ENCODE measurements around the gene XAF1. TPM values are rescaled to one million over a fixed set of nuclear protein-coding genes. Genes with fewer than 3 reads are reported as not detected.

XAF1 gene
- total and polyA plus RNA-seq, 12 donors, result 12.4 to 94.8 (median 28.1) TPM

DNA sequence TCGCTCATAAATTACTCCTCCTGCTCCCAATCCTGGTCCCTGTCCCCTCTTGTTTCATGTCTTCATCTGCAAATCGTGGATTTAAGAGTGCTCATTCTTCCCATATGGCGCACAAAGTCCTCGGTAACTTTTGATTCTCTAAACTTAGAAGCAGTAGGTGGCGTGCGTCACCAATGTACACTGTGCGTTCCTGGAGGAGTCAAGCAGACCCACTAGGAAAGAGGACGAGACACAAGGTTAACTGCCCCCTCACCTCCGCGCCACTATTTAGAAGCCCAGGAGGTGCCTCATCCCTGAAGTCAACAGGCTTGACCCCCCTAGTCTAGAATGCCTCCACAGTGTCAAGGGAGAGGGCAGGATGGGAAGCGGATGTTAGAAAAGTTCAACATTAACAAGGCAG, 45.5 kb upstream of the XAF1 start:
- H3K4me3 ChIP-seq, result no peak overlapping the region
- 82 to 83% methylated on average over 11 of the region's 11 CpGs for WGBS, 2 donors
- H3K27ac ChIP-seq, result no peak overlapping the region
- H3K27me3 ChIP-seq, result peaks cover 0 to 81% (median 67%) of the 10 kb centered on the region in 7 donors
- TF ChIP-seq CTCF (IDR thresholded peaks at IDR 0.05), result no peak
- ATAC-seq, result no peak
- no peaks in the 10 kb centered on the region for H3K36me3 ChIP-seq
- peaks cover 0 to 21% (median 14%) of the 10 kb centered on the region in 9 donors for H3K4me1 ChIP-seq
- DNase-seq, result no peak
- peaks cover 0 to 12% (median 5%) of the 10 kb centered on the region in 11 donors for H3K9me3 ChIP-seq
- intact Hi-C loops (cut with DNase I), result no loop called here

DNA sequence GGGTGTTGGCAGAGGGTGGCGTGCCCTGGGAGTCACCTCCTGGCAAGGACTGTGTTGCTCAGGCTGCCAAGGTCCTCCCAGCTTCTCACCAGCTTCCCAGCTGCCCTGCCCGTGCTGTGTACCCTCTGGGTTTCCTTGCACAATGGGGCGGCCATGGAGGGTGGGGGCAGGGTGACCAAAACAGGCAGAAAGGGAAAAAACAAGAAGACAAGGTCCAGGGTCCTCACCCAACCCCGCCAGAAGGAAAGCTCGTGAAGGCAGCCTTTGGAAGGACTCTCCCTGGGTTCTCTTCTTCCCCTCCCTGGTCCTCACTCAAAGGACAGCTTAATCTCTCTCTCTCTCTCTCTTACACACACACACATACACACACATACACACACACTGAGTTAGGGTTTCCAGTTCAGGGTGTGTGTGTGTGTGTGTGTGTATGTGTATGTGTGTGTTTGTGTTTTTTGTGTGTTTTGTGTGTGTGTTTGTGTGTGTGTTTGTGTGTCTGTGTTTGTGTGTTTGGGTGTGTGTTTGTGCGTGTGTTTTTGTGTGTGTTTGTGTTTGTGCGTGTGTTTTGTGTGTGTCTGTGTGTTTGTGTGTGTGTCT, 44.7 kb upstream of the XAF1 start:
- 66 to 73% methylated on average over 7 of the region's 7 CpGs for WGBS, 2 donors
- TF ChIP-seq CTCF (IDR thresholded peaks at IDR 0.05), result no peak
- DNase-seq, result no peak
- peaks cover 0 to 75% (median 66%) of the 10 kb centered on the region in 7 donors for H3K27me3 ChIP-seq
- no peak overlapping the region for H3K4me3 ChIP-seq
- peak in 1 of 8 donors; percentile 52 for ATAC-seq
- intact Hi-C loops (cut with DNase I), result no loop called here
- H3K9me3 ChIP-seq, result peaks cover 0 to 19% (median 5%) of the 10 kb centered on the region in 11 donors
- H3K27ac ChIP-seq, result no peak overlapping the region
- no peaks in the 10 kb centered on the region for H3K36me3 ChIP-seq
- peaks cover 0 to 21% (median 14%) of the 10 kb centered on the region in 9 donors for H3K4me1 ChIP-seq

DNA sequence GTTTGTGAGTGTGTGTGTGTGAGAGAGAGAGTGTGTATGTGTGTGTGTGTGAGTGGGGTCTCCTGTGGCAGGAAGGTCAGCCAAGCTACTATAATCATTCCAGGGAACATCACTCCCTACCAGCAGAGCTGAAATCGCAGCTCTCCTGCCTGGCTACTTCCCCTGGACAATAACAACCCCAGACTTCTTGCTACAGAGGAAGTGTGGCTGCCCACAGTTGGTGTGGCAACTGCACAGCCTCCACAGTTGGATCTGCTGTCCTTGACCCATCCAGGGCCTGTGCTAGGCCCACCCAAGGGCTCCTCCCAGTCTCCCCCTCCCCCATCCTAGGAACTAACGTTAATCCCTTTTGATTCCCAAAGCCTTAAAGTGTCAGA, 44.2 kb upstream of the XAF1 start:
- peaks cover 0 to 21% (median 14%) of the 10 kb centered on the region in 9 donors for H3K4me1 ChIP-seq
- intact Hi-C loops (cut with DNase I), result no loop called here
- H3K4me3 ChIP-seq, result no peak overlapping the region
- no peak for DNase-seq
- no peak overlapping the region for H3K27ac ChIP-seq
- WGBS, 2 donors, result 51 to 68% methylated on average over 2 of the region's 2 CpGs
- no peak for TF ChIP-seq CTCF (IDR thresholded peaks at IDR 0.05)
- no peaks in the 10 kb centered on the region for H3K36me3 ChIP-seq
- ATAC-seq, result no peak
- H3K9me3 ChIP-seq, result peaks cover 0 to 19% (median 5%) of the 10 kb centered on the region in 11 donors
- peaks cover 0 to 70% (median 62%) of the 10 kb centered on the region in 7 donors for H3K27me3 ChIP-seq

DNA sequence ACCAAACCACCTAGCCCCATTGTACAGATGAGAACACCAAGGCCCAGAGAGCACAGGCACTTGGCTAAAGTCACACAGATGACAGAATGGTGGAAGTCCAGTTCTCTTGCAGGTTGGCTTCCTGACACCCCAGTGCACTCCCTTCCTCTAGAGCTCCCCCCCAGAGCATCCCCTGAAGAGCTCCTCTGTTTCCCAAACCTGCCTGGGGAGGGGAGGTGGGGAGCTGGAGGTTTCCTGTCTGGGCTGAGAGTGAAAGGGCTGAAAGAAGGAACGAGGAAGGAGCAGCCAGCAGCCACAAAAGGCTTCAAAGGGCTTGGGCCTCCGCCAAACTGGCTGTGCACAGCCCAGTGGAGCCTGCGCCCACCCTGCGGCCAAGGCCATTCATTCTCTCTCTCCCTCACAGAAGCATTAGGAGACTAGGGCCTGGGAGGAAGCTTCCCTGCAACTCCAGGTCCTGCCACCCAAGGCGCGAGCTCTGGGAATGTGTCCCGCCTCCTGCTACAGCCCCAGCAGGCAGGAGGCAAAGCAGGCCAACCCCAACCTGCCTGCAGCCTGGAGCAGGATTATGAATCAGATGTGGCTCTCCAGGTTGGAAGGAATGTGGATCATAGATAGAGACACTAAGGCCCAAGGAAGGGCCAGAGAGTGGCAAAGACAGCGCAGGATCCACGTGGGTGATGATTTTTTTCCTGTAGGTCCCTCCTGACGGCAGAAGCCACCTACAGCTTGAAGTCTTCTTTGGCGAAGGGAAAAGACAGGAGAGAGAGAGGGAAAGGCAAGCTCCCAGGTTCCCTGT, 43.6 kb upstream of the XAF1 start:
- no peak for TF ChIP-seq CTCF (IDR thresholded peaks at IDR 0.05)
- Histone ChIP-seq H3K36me3 (no peaks in the 10 kb centered on the region), H3K9me3 (peaks cover 0 to 19% (median 5%) of the 10 kb centered on the region in 11 donors), H3K27ac (no peak overlapping the region), H3K27me3 (peaks cover 0 to 64% (median 57%) of the 10 kb centered on the region in 7 donors), H3K4me1 (peaks cover 0 to 21% (median 14%) of the 10 kb centered on the region in 9 donors), H3K4me3 (peak overlapping the region in 1 of 10 donors; percentile 56)
- WGBS, 2 donors, result 23 to 36% methylated on average over 11 of the region's 11 CpGs
- no peak for ATAC-seq
- DNase-seq, result no peak
- intact Hi-C loops (cut with DNase I), result no loop called here
